ENCODE results near the gene PLCB2.

PLCB2 gene

GRCh38 chr15:40307421-40308211 lies at the start of gene PLCB2:
Gene PLCB2, minus strand, starts transcription at chr15:40307935. Its CDS starts 263 bp downstream, at chr15:40307672.
- FAIRE-seq, result peak; percentile 71
- DNase-seq (ENCODE audit: extremely low spot score, insufficient read length, low read depth), result peak; percentile 55

- DNase-seq (ENCODE audit: extremely low spot score, insufficient read length, low read depth) (no peak), FAIRE-seq (no peak)
These were observed 49.5 kb upstream of the PLCB2 start for GRCh38 chr15:40357246-40357645.

GRCh38 chr15:40355976-40356585 lies 48.3 kb upstream of the PLCB2 start:
- DNase-seq (ENCODE audit: extremely low spot score, insufficient read length, low read depth) (no peak), FAIRE-seq (no peak)

- no peak for FAIRE-seq
- no peak for DNase-seq (ENCODE audit: extremely low spot score, insufficient read length, low read depth)
These were observed 46.9 kb upstream of the PLCB2 start for GRCh38 chr15:40354408-40355171.

- FAIRE-seq (no peak), DNase-seq (ENCODE audit: extremely low spot score, insufficient read length, low read depth) (no peak)
These were observed 46.0 kb upstream of the PLCB2 start for GRCh38 chr15:40353697-40354096.

- DNase-seq (ENCODE audit: extremely low spot score, insufficient read length, low read depth) (no peak), FAIRE-seq (no peak)
These were observed 44.7 kb upstream of the PLCB2 start for GRCh38 chr15:40352281-40352901.

- no peak for FAIRE-seq
- DNase-seq (ENCODE audit: extremely low spot score, insufficient read length, low read depth), result no peak
These were observed 41.4 kb upstream of the PLCB2 start for GRCh38 chr15:40349163-40349562.

- no peak for FAIRE-seq
These were observed 40.7 kb upstream of the PLCB2 start for GRCh38 chr15:40348474-40348870.

GRCh38 chr15:40347559-40348473 lies 40.1 kb upstream of the PLCB2 start:
- FAIRE-seq (no peak), DNase-seq (ENCODE audit: extremely low spot score, insufficient read length, low read depth) (no peak)

More at GRCh38 chr15:40348474-40348870, 40.7 kb upstream of the PLCB2 start:
- no peak for DNase-seq (ENCODE audit: extremely low spot score, insufficient read length, low read depth)

- DNase-seq (ENCODE audit: extremely low spot score, insufficient read length, low read depth) (no peak), FAIRE-seq (no peak)
These were observed 39.1 kb upstream of the PLCB2 start for GRCh38 chr15:40346579-40347558.

- no peak for DNase-seq (ENCODE audit: extremely low spot score, insufficient read length, low read depth)
These were observed 38.3 kb upstream of the PLCB2 start for GRCh38 chr15:40345867-40346578.

GRCh38 chr15:40345225-40345866 lies 37.6 kb upstream of the PLCB2 start:
- FAIRE-seq, result no peak
- DNase-seq (ENCODE audit: extremely low spot score, insufficient read length, low read depth), result no peak

More at GRCh38 chr15:40345867-40346578, 38.3 kb upstream of the PLCB2 start:
- FAIRE-seq, result no peak

GRCh38 chr15:40344631-40345120 lies 36.9 kb upstream of the PLCB2 start:
- DNase-seq (ENCODE audit: extremely low spot score, insufficient read length, low read depth) (peak; percentile 63), FAIRE-seq (peak; percentile 89)

GRCh38 chr15:40344217-40344616 lies 36.5 kb upstream of the PLCB2 start:
- DNase-seq (ENCODE audit: extremely low spot score, insufficient read length, low read depth) (no peak), FAIRE-seq (no peak)

GRCh38 chr15:40343512-40343911 lies 35.8 kb upstream of the PLCB2 start:
- no peak for DNase-seq (ENCODE audit: extremely low spot score, insufficient read length, low read depth)
- FAIRE-seq, result no peak

GRCh38 chr15:40342416-40343320 lies 34.9 kb upstream of the PLCB2 start:
- DNase-seq (ENCODE audit: extremely low spot score, insufficient read length, low read depth) (no peak), FAIRE-seq (no peak)
